ENCODE measurements around the gene SP6.

The SP6 gene

GRCh38 chr17:47850692-47851573 lies at the start of gene SP6:
TSS of gene SP6 (minus strand) at chr17:47851163. CDS start at chr17:47848429, 2,734 bp downstream.
- no peak within 1 kb of the TSS for H3K4me3 ChIP-seq (ENCODE audit: low read depth, low read length)
- peak; percentile 21 for TF ChIP-seq CTCF (IDR thresholded peaks at IDR 0.05; ENCODE audit: low read depth, low read length, missing control alignments)
- in situ Hi-C loops (cut with HindIII; ENCODE audit: low sequenced_read_pairs) = no loop called here
- no peak for DNase-seq (ENCODE audit: low read depth)

GRCh38 chr17:47899643-47900042 lies 48.7 kb upstream of the SP6 start:
- no peak for TF ChIP-seq CTCF (IDR thresholded peaks at IDR 0.05; ENCODE audit: low read depth, low read length, missing control alignments)
- H3K4me3 ChIP-seq (ENCODE audit: low read depth, low read length) = no peak overlapping the region
- DNase-seq (ENCODE audit: low read depth) = no peak
- in situ Hi-C loops (cut with HindIII; ENCODE audit: low sequenced_read_pairs) = no loop called here

- TF ChIP-seq CTCF (IDR thresholded peaks at IDR 0.05; ENCODE audit: low read depth, low read length, missing control alignments) = no peak
- in situ Hi-C loops (cut with HindIII; ENCODE audit: low sequenced_read_pairs) = no loop called here
- H3K4me3 ChIP-seq (ENCODE audit: low read depth, low read length) = no peak overlapping the region
- no peak for DNase-seq (ENCODE audit: low read depth)
These were observed 47.3 kb upstream of the SP6 start for GRCh38 chr17:47898241-47898640.

GRCh38 chr17:47897561-47897960 lies 46.6 kb upstream of the SP6 start:
- peak overlapping the region; percentile 95 for H3K4me3 ChIP-seq (ENCODE audit: low read depth, low read length)
- no peak for DNase-seq (ENCODE audit: low read depth)
- TF ChIP-seq CTCF (IDR thresholded peaks at IDR 0.05; ENCODE audit: low read depth, low read length, missing control alignments) = no peak
- in situ Hi-C loops (cut with HindIII; ENCODE audit: low sequenced_read_pairs) = no loop called here

GRCh38 chr17:47896672-47897490 lies 45.9 kb upstream of the SP6 start:
- H3K4me3 ChIP-seq (ENCODE audit: low read depth, low read length) = peak overlapping the region; percentile 95
- no peak for TF ChIP-seq CTCF (IDR thresholded peaks at IDR 0.05; ENCODE audit: low read depth, low read length, missing control alignments)
- DNase-seq (ENCODE audit: low read depth) = no peak
- in situ Hi-C loops (cut with HindIII; ENCODE audit: low sequenced_read_pairs) = no loop called here

- peak within 1 kb of the TSS; percentile 95 for H3K4me3 ChIP-seq (ENCODE audit: low read depth, low read length)
- in situ Hi-C loops (cut with HindIII; ENCODE audit: low sequenced_read_pairs) = no loop called here
- DNase-seq (ENCODE audit: low read depth) = peak; percentile 100
- TF ChIP-seq CTCF (IDR thresholded peaks at IDR 0.05; ENCODE audit: low read depth, low read length, missing control alignments) = peak; percentile 4
These were observed 45.1 kb upstream of the SP6 start, which contains the start of gene SP2 for GRCh38 chr17:47895856-47896671. TSS of gene SP2 (plus strand) at chr17:47896236. CDS start at chr17:47896287, 51 bp downstream.

All from astrocyte of the cerebellum (primary cell).